Adrenal gland (tissue), 12 donors: Measurements from ENCODE around the gene HCRT. TPM values are rescaled to one million over a fixed set of nuclear protein-coding genes. Genes with fewer than 3 reads are reported as not detected.
"Not testable (repeated sequence)": the region's sequence is repeated elsewhere in the genome, so short reads cannot be mapped to it uniquely, and the experiment has no call there.

ENCODE experiments used
- DNase-seq, 7 donors: peaks; one replicate each; pipeline ENCODE4 v3.0.0-alpha.2; 2019 to 2020
- H3K27ac ChIP-seq, 5 donors: fragments of 200-600 bp; sonication (generic) in 4 of 5; 1 replicate in 3 of 5; 2 replicates in 2 of 5; pipeline versions ENCODE4 v1.5.1 to v1.8.0; 2016 to 2020; ENCODE audit warnings: mild to moderate bottlenecking in 1 of 5
- H3K27me3 ChIP-seq: fragments of 200-600 bp; 2 replicates; pipeline ENCODE4 v1.8.0; 2021
- H3K36me3 ChIP-seq, 2 donors: fragments of 200-600 bp; replicated peaks in 1 of 2; 1 replicate in 1 of 2; 2 replicates in 1 of 2; pipeline versions ENCODE4 v1.5.1 to v1.8.0; 2018 to 2022
- H3K4me1 ChIP-seq, 2 donors: fragments of 200-600 bp; replicated peaks in 1 of 2; 1 replicate in 1 of 2; 2 replicates in 1 of 2; pipeline versions ENCODE4 v1.5.1 to v1.8.0; 2018 to 2021
- H3K4me3 ChIP-seq, 4 donors: fragments of 200-600 bp; sonication (generic) in 3 of 4; one replicate each; pipeline ENCODE4 v1.5.1; 2016 to 2018
- H3K9me3 ChIP-seq, 3 donors: fragments of 200-600 bp; sonication (generic) in 1 of 3; replicated peaks in 1 of 3; 1 replicate in 2 of 3; 2 replicates in 1 of 3; pipeline versions ENCODE4 v1.5.1 to v1.8.0; 2016 to 2021
- CTCF ChIP-seq, 6 experiments: fragments of 450-650 bp in 4 of 6; fragments of 200-600 bp in 2 of 6; sonication (generic) in 1 of 6; IDR thresholded peaks; 1 replicate in 5 of 6; 2 replicates in 1 of 6; pipeline versions ENCODE4 v1.5.1 to v1.8.0; 2016 to 2021; ENCODE audit warnings: antibody characterized with exemption in 6 of 6, mild to moderate bottlenecking in 2 of 6, moderate library complexity in 1 of 6
- POLR2A ChIP-seq, 2 donors: fragments of 450-650 bp; IDR thresholded peaks; one replicate each; pipeline ENCODE4 v1.6.1; 2017; ENCODE audit warnings: antibody characterized with exemption in 2 of 2, mild to moderate bottlenecking in 2 of 2, moderate library complexity in 1 of 2
- WGBS, 4 donors: extraction: QIAGEN DNeasy Blood & Tissue Kit in 2 of 4; methylation state at CpG; one replicate each; pipeline versions ENCODE4 v1.1.5 to v1.1.7; 2013 to 2017; 5-methylcytosine and 5-hydroxymethylcytosine counted together
- intact Hi-C, 2 donors: fragments of 100-400 bp; cut with DNase I; formaldehyde crosslinking; loops; one replicate each; pipeline versions ENCODE4 v1.14.1 to v1.15.0; 2022 to 2023
- polyA plus RNA-seq, 3 donors: library from polyadenylated mRNA; stranded (reverse); fragments of 200-250 nt in 2 of 3; fragments of 350-450 nt in 1 of 3; fragmentation: Illumina TruSeq in 1 of 3; extraction: RNeasy Lipid Tissue Mini Kit (QIAGEN cat#74804) in 1 of 3; gene quantifications; one replicate each; pipeline ENCODE4 v1.2.3, GENCODE V29; 2013 to 2014
- total RNA-seq, 9 donors: library from RNA; depleted of rRNA in 4 of 9; stranded (reverse); fragments of >200 nt in 4 of 9; fragments of 120-200 nt in 1 of 9; fragmentation: NEBNext Ultra II Directional in 1 of 9; extraction: Animal tissue kit (Norgen Biotek cat#: 25700) in 1 of 9; gene quantifications; one replicate each; pipeline versions ENCODE4 v1.1.0 to v1.2.4, GENCODE V29; 2013 to 2023
- donor health status: healthy with polysubstance abuse.
- donor health status: Bipolar disorder and iron deficiency.
- donor health status: DM: yes; HTN: yes; CAD: no.
- donor health status: DM: no; HTN: no; CAD: no.
- donor health status: DM: no; HTN: no; CAD: no.
- donor health status: DM: yes; HTN: yes; CAD: no.

The HCRT gene
- total and polyA plus RNA-seq, 12 donors: not detected

DNA sequence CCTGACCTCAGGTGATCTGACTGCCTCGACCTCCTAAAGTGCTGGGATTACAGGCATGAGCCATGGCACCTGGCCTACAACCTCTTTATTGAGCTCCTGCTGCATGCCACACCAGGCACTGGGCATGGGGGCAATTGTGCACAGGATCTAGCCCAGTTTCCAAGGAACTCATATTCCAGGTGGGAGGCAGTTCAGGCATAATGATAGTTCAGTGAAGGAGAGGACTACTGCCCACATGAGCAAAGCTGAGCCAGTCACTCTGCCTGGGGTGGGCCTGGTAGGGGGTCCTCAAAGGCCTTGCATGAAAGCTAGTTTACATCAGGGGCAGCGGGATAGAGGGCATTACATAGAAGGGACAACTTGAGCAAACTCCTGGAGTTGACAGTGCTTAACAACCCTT, 2.6 kb upstream of the HCRT start:
- no peaks in the 10 kb centered on the region for H3K36me3 ChIP-seq
- TF ChIP-seq CTCF (IDR thresholded peaks at IDR 0.05) (no peak), POLR2A (IDR thresholded peaks at IDR 0.05) (no peak)
- H3K27me3 ChIP-seq: no peaks in the 10 kb centered on the region
- no peaks in the 10 kb centered on the region for H3K9me3 ChIP-seq
- intact Hi-C loops: no loop called here
- H3K4me1 ChIP-seq: peaks cover 9 to 43% of the 10 kb centered on the region in 2 donors
- no peak overlapping the region for H3K4me3 ChIP-seq
- no peak overlapping the region for H3K27ac ChIP-seq
- no peak for DNase-seq
- 79 to 100% (median 84%) methylated on average over 1 to 2 of the region's 2 CpGs for WGBS, 4 donors

DNA sequence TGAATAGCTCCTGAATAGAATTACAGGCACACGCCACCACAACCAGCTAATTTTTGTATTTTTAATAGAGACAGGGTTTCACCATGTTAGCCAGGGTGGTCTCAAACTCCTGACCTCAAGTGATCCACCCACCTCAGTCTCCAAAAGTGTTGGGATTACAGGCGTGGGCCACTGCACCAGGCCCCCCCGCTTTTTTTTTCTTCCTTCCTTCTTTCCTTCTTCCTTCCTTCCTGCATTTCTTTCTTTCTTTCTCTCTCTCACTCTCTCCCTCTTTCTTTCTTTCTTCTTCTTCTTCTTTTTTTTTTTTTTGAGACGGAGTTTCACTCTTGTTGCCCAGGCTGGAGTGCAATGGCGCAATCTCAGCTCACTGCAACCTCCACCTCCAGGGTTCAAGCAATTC, 939 bp upstream of the HCRT start:
- intact Hi-C loops, H3K9me3 ChIP-seq, H3K36me3 ChIP-seq, DNase-seq, H3K4me3 ChIP-seq, H3K27me3 ChIP-seq, H3K27ac ChIP-seq: not testable (repeated sequence)
- WGBS, 4 donors: 81 to 90% (median 87%) methylated on average over 5 of the region's 5 CpGs
- H3K4me1 ChIP-seq: peaks cover 5 to 37% of the 10 kb centered on the region in 2 donors

- H3K27me3 ChIP-seq: no peaks in the 10 kb centered on the region
- no peaks in the 10 kb centered on the region for H3K9me3 ChIP-seq
- DNase-seq: no peak
- peaks cover 12 to 43% of the 10 kb centered on the region in 2 donors for H3K4me1 ChIP-seq
- 74 to 93% (median 83%) methylated on average over 4 to 7 of the region's 7 CpGs for WGBS, 4 donors
- no peak overlapping the region for H3K27ac ChIP-seq
- H3K36me3 ChIP-seq: no peaks in the 10 kb centered on the region
- H3K4me3 ChIP-seq: no peak overlapping the region
- intact Hi-C loops: no loop called here
- TF ChIP-seq CTCF (IDR thresholded peaks at IDR 0.05) (no peak), POLR2A (IDR thresholded peaks at IDR 0.05) (no peak)
Observed at GRCh38 chr17:42185621-42185930, 324 bp upstream of the HCRT start.

GRCh38 chr17:42183741-42184711, 1.2 kb downstream of the HCRT start:
- peak overlapping the region in 4 of 5 donors; percentile 29 to 77 (median 53) for H3K27ac ChIP-seq
- intact Hi-C loops: loop anchor here (5.0 kb wide), 2 partner anchors 57 to 67 kb away; no protein-coding TSS in a partner anchor
- DNase-seq: peak; percentile 74 to 86 (median 80)

More at GRCh38 chr17:42183741-42184711, 1.2 kb downstream of the HCRT start:
- peak; percentile 32 to 93 (median 67) for TF ChIP-seq CTCF (IDR thresholded peaks at IDR 0.05)
- peak in 1 of 2 donors; percentile 41 for TF ChIP-seq POLR2A (IDR thresholded peaks at IDR 0.05)
- Histone ChIP-seq H3K9me3 (no peaks in the 10 kb centered on the region), H3K4me3 (peak overlapping the region in 2 of 4 donors; percentile 25 to 66), H3K27me3 (no peaks in the 10 kb centered on the region), H3K36me3 (no peaks in the 10 kb centered on the region), H3K4me1 (peaks cover 15 to 37% of the 10 kb centered on the region in 2 donors)
- 9 to 49% (median 16%) methylated on average over 15 to 83 of the region's 83 CpGs for WGBS, 4 donors
